Brain microvascular endothelial cell (primary cell): ENCODE data around the gene MYL11.
"Not testable (repeated sequence)": the region's sequence is repeated elsewhere in the genome, so short reads cannot be mapped to it uniquely, and the experiment has no call there.

Experiments used
- DNase-seq: peaks from one replicate; pipeline ENCODE4 v3.0.0-alpha.2; 2020
- H3K27ac ChIP-seq: fragments of 250-450 bp; sonication (Bioruptor Pico); 2 replicates; pipeline ENCODE4 v1.5.1; 2020; ENCODE audit warnings: mild to moderate bottlenecking, moderate library complexity
- H3K27me3 ChIP-seq: fragments of 250-450 bp; sonication (Bioruptor Pico); replicated peaks from 2 replicates; pipeline ENCODE4 v1.5.1; 2020; ENCODE audit warnings: mild to moderate bottlenecking
- H3K36me3 ChIP-seq: fragments of 250-450 bp; sonication (Bioruptor Pico); replicated peaks from 2 replicates; pipeline ENCODE4 v1.5.1; 2020; ENCODE audit warnings: mild to moderate bottlenecking
- H3K4me3 ChIP-seq: 2 replicates; pipeline ENCODE4 v1.5.1; 2011; ENCODE audit warnings: low read depth, mild to moderate bottlenecking, control low read depth, low read length, moderate library complexity
- CTCF ChIP-seq: IDR thresholded peaks from 2 replicates; pipeline ENCODE4 v1.5.1; 2011; ENCODE audit warnings: low read depth, mild to moderate bottlenecking, moderate library complexity, low read length, control low read depth, inconsistent platforms; ENCODE audit errors: missing control alignments
- in situ Hi-C: cut with HindIII; loops from 2 replicates; pipeline ENCODE4 v1.10.0; 2017; ENCODE audit warnings: low sequenced_read_pairs, low pct_ligation_motif_present

Gene MYL11

GRCh38 chr16:30395992-30396585 is 21.5 kb downstream of the MYL11 start:
- peak overlapping the region; percentile 77 for H3K4me3 ChIP-seq
- no peak overlapping the region for H3K27ac ChIP-seq
- in situ Hi-C loops = no loop called here
- no peak for TF ChIP-seq CTCF
- H3K27me3 ChIP-seq = no peaks in the 10 kb centered on the region
- H3K36me3 ChIP-seq = peaks cover 5% of the 10 kb centered on the region
- no peak for DNase-seq

DNA sequence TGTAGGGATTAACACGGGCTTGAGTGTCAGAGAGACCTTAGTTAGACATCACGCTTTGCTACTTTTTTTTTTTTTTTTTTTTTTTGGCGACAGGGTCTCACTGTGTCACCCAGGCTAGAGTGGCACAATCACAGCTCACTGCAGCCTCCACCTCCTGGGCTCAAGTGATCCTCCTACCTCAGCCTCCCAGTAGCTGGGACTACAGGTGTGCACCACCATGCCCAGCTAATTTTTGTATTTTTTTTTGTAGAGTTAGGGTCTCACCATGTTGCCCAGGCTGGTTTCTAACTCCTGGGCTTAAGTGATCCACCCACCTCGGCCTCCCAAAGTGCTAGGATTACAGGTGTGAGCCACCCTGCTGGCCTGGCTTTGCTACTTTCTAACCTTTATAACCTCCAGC is 22.0 kb downstream of the MYL11 start:
- H3K4me3 ChIP-seq, H3K27ac ChIP-seq, in situ Hi-C loops, H3K36me3 ChIP-seq, H3K27me3 ChIP-seq, DNase-seq: not testable (repeated sequence)

GRCh38 chr16:30397056-30397455 is 22.5 kb downstream of the MYL11 start:
- in situ Hi-C loops = no loop called here
- DNase-seq = no peak
- Histone ChIP-seq H3K36me3 (peaks cover 5% of the 10 kb centered on the region), H3K27ac (no peak overlapping the region), H3K27me3 (no peaks in the 10 kb centered on the region), H3K4me3 (no peak overlapping the region)
- no peak for TF ChIP-seq CTCF

GRCh38 chr16:30397776-30398660 is 23.4 kb downstream of the MYL11 start:
- TF ChIP-seq CTCF = no peak

GRCh38 chr16:30398661-30399434 is 24.2 kb downstream of the MYL11 start:
- no peak for TF ChIP-seq CTCF
- no peak overlapping the region for H3K27ac ChIP-seq
- DNase-seq = no peak
- H3K36me3 ChIP-seq = peaks cover 5% of the 10 kb centered on the region
- no peak overlapping the region for H3K4me3 ChIP-seq
- in situ Hi-C loops = no loop called here
- no peaks in the 10 kb centered on the region for H3K27me3 ChIP-seq

More at GRCh38 chr16:30397776-30398660, 23.4 kb downstream of the MYL11 start:
- no peak for DNase-seq
- Histone ChIP-seq H3K4me3 (no peak overlapping the region), H3K27me3 (no peaks in the 10 kb centered on the region), H3K36me3 (peaks cover 5% of the 10 kb centered on the region), H3K27ac (no peak overlapping the region)
- in situ Hi-C loops = no loop called here
